ENCODE data around the gene SYNE1.

- no peak for TF ChIP-seq POLR2A (IDR thresholded peaks at IDR 0.05; ENCODE audit: control extremely low read depth in 1 of 2, low read depth in 2 of 2, low read length in 2 of 2)
- TF ChIP-seq BRCA1 (IDR thresholded peaks at IDR 0.05; ENCODE audit: low read depth, low read length) = no peak
Observed at GRCh38 chr6:152375197-152375596, 262.0 kb downstream of the SYNE1 start.

Measured in H1 (cell line).